Measurements from ENCODE around the gene BTBD9. TPM values are rescaled to one million over a fixed set of nuclear protein-coding genes. Genes with fewer than 3 reads are reported as not detected.

Gene BTBD9
- total and polyA plus RNA-seq, 2 experiments from 2014 or later, result 13.0 to 17.0 TPM

DNA sequence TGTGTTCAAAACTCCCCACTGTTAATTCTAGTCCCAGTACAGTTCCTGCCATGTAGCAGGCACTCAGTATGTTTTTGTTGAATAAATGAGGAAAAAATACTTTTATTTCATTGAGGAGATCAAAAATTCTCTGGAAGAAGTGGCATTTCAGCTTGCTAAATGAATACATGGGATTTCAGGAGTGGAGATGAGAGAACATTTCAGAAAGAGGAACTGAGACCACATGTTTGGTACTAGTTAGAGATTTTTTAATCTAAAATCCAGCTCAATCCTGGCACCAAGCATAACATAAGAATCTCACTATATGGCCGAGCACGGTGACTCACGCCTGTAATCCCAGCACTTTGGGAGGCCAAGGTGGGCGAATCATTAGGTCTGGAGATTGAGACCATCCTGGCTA is 75.4 kb downstream of the BTBD9 start:
- no peak overlapping the region for H2AFZ ChIP-seq
- no peak for DNase-seq (ENCODE audit: low spot score)
- WGBS (ENCODE audit: low lambda C conversion rate, missing lambda C conversion rate), result 95% methylated on average over 4 of the region's 4 CpGs
- no peaks in the 10 kb centered on the region for H3K27me3 ChIP-seq
- H3K79me2 ChIP-seq, result no peaks in the 10 kb centered on the region
- no peaks in the 10 kb centered on the region for H3K9me2 ChIP-seq (replicated peaks; ENCODE audit: insufficient read depth)
- no peak overlapping the region for H3K4me3 ChIP-seq
- no peaks in the 10 kb centered on the region for H4K20me1 ChIP-seq (ENCODE audit: insufficient read depth, poor library complexity, severe bottlenecking)
- H3K9me3 ChIP-seq (ENCODE audit: low read depth), result no peaks in the 10 kb centered on the region
- H3K27ac ChIP-seq, result no peak overlapping the region
- H3K4me1 ChIP-seq (ENCODE audit: insufficient read depth), result no peaks in the 10 kb centered on the region
- H3K36me3 ChIP-seq (replicated peaks; ENCODE audit: insufficient read depth, low read depth), result no peaks in the 10 kb centered on the region
- no peak overlapping the region for H3K4me2 ChIP-seq
- TF ChIP-seq EZH2 (IDR thresholded peaks at IDR 0.05; ENCODE audit: borderline replicate concordance) (no peak), EZH2phosphoT487 (IDR thresholded peaks at IDR 0.05; ENCODE audit: low read depth, severe bottlenecking, unreplicated experiment) (no peak)
- TF ChIP-seq, protein P1, sequence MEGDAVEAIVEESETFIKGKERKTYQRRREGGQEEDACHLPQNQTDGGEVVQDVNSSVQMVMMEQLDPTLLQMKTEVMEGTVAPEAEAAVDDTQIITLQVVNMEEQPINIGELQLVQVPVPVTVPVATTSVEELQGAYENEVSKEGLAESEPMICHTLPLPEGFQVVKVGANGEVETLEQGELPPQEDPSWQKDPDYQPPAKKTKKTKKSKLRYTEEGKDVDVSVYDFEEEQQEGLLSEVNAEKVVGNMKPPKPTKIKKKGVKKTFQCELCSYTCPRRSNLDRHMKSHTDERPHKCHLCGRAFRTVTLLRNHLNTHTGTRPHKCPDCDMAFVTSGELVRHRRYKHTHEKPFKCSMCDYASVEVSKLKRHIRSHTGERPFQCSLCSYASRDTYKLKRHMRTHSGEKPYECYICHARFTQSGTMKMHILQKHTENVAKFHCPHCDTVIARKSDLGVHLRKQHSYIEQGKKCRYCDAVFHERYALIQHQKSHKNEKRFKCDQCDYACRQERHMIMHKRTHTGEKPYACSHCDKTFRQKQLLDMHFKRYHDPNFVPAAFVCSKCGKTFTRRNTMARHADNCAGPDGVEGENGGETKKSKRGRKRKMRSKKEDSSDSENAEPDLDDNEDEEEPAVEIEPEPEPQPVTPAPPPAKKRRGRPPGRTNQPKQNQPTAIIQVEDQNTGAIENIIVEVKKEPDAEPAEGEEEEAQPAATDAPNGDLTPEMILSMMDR (IDR thresholded peaks at IDR 0.05; ENCODE audit: poor library complexity), result no peak

GRCh38 chr6:38555606-38556005 is 84.1 kb downstream of the BTBD9 start:
- no peak overlapping the region for H3K4me3 ChIP-seq
- H3K27ac ChIP-seq, result no peak overlapping the region
- no peak overlapping the region for H3K4me2 ChIP-seq
- 92% methylated on average over 3 of the region's 3 CpGs for WGBS (ENCODE audit: low lambda C conversion rate, missing lambda C conversion rate)
- H3K36me3 ChIP-seq (replicated peaks; ENCODE audit: insufficient read depth, low read depth), result no peaks in the 10 kb centered on the region
- no peak overlapping the region for H2AFZ ChIP-seq
- H3K9me3 ChIP-seq (ENCODE audit: low read depth), result no peaks in the 10 kb centered on the region
- no peaks in the 10 kb centered on the region for H4K20me1 ChIP-seq (ENCODE audit: insufficient read depth, poor library complexity, severe bottlenecking)
- DNase-seq (ENCODE audit: low spot score), result no peak
- H3K4me1 ChIP-seq (ENCODE audit: insufficient read depth), result no peaks in the 10 kb centered on the region
- H3K9me2 ChIP-seq (replicated peaks; ENCODE audit: insufficient read depth), result no peaks in the 10 kb centered on the region
- H3K27me3 ChIP-seq, result no peaks in the 10 kb centered on the region
- TF ChIP-seq EZH2phosphoT487 (IDR thresholded peaks at IDR 0.05; ENCODE audit: low read depth, severe bottlenecking, unreplicated experiment) (no peak), EZH2 (IDR thresholded peaks at IDR 0.05; ENCODE audit: borderline replicate concordance) (no peak)
- TF ChIP-seq, protein P1 (IDR thresholded peaks at IDR 0.05; ENCODE audit: poor library complexity), result no peak
- no peaks in the 10 kb centered on the region for H3K79me2 ChIP-seq

DNA sequence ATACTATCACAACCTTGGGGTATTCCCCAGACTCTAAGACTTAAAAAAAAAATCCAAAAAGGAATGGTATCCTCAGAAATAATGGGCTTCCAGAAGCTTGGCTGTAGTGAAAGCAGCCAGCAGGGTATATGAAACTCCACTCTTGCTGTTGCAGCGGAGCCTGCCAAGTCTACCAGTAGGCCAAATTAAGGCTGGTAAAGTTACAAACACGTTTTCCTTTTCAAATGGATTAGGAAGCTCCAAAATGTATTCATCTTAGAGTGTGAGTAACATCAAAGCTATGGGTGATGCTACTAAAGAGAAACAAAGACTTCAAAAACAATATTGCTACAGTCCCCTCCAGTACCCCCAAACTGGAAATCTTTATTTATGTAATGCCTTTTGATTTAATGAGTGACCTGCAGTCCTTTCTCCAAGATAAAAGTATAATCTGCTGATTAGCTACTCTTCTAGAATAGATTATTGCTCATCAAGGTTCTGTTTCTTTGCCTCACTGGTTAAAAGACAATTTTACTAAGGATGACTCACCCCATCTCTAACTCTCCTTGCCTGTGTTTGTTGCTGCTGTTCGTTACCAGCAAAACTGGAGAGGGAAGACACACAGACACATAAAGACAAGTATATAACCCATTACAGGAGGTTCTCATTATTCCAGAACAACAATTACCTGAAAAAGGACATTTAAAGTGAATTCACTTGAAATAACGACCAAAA is 84.9 kb downstream of the BTBD9 start:
- Histone ChIP-seq H3K27ac (no peak overlapping the region), H3K4me1 (ENCODE audit: insufficient read depth) (no peaks in the 10 kb centered on the region), H3K27me3 (no peaks in the 10 kb centered on the region), H3K79me2 (no peaks in the 10 kb centered on the region), H2AFZ (no peak overlapping the region), H3K4me2 (no peak overlapping the region), H3K9me2 (replicated peaks; ENCODE audit: insufficient read depth) (no peaks in the 10 kb centered on the region), H4K20me1 (ENCODE audit: insufficient read depth, poor library complexity, severe bottlenecking) (no peaks in the 10 kb centered on the region), H3K9me3 (ENCODE audit: low read depth) (no peaks in the 10 kb centered on the region), H3K4me3 (no peak overlapping the region), H3K36me3 (replicated peaks; ENCODE audit: insufficient read depth, low read depth) (no peaks in the 10 kb centered on the region)
- 59% methylated on average over 4 of the region's 4 CpGs for WGBS (ENCODE audit: low lambda C conversion rate, missing lambda C conversion rate)
- TF ChIP-seq EZH2 (IDR thresholded peaks at IDR 0.05; ENCODE audit: borderline replicate concordance) (no peak), EZH2phosphoT487 (IDR thresholded peaks at IDR 0.05; ENCODE audit: low read depth, severe bottlenecking, unreplicated experiment) (no peak)
- TF ChIP-seq, protein P1 (IDR thresholded peaks at IDR 0.05; ENCODE audit: poor library complexity), result no peak
- no peak for DNase-seq (ENCODE audit: low spot score)

All from hepatocyte (in vitro differentiated cells).